Measurements from ENCODE around the gene OR2T29.
"Not testable (repeated sequence)": the region's sequence is repeated elsewhere in the genome, so short reads cannot be mapped to it uniquely, and the experiment has no call there.

OR2T29 gene

DNA sequence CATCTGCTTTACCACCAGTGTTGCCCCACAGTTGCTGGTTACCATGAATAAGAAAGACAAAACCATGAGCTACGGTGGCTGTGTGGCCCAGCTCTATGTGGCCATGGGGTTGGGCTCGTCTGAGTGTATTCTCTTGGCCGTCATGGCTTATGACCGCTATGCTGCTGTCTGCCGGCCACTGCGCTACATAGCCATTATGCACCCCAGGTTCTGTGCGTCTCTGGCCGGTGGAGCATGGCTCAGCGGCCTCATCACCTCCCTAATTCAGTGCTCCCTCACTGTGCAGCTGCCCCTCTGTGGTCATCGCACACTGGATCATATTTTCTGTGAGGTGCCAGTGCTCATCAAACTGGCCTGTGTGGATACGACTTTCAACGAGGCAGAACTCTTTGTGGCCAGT lies 40.7 kb downstream of the OR2T29 start:
- H3K27ac ChIP-seq, result no peak overlapping the region
- TF ChIP-seq ZFX (IDR thresholded peaks at IDR 0.05; ENCODE audit: borderline replicate concordance), result no peak
- TF ChIP-seq, protein P1, sequence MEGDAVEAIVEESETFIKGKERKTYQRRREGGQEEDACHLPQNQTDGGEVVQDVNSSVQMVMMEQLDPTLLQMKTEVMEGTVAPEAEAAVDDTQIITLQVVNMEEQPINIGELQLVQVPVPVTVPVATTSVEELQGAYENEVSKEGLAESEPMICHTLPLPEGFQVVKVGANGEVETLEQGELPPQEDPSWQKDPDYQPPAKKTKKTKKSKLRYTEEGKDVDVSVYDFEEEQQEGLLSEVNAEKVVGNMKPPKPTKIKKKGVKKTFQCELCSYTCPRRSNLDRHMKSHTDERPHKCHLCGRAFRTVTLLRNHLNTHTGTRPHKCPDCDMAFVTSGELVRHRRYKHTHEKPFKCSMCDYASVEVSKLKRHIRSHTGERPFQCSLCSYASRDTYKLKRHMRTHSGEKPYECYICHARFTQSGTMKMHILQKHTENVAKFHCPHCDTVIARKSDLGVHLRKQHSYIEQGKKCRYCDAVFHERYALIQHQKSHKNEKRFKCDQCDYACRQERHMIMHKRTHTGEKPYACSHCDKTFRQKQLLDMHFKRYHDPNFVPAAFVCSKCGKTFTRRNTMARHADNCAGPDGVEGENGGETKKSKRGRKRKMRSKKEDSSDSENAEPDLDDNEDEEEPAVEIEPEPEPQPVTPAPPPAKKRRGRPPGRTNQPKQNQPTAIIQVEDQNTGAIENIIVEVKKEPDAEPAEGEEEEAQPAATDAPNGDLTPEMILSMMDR (IDR thresholded peaks at IDR 0.05), result no peak

DNA sequence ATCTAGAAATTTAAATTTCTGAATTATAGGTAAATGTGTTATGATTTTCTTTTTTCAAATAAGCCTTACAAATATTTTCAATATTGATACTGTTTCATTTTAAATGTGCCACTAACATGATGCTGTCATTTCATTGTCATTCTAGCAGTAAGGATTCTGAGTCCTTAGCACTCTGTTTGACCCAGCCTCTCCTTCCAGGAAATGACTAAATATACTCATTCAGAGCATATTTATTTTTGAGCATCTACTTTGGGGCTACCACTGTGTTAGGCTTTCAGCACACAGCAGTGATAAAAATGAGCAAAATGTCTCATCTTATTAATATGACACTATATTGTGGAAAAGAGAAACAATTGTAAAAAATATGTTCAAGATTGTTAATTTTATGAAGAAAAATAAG lies 52.4 kb downstream of the OR2T29 start:
- not testable (repeated sequence) for H3K27ac ChIP-seq

DNA sequence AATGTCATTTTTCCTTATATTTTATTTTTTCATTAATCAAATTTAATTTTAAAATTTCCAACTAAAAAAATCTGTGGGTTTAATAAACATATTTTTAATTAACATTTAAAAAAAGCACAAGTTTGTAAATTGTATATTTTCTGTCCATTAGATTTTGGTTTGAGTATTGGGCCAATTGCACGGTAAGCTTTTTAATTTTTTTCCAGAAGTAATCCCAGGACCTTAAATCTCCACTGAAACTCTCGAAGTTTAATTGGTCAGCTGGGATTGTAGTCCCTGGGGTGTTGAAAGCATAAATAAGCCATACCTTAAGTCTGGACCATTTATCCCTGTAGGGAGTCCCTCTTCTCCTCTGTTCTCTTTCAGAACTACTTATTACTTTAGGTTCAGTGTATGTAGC lies 54.8 kb downstream of the OR2T29 start, which contains the start of gene OR2G6:
TSS of gene OR2G6 (plus strand) at position 301 of the 400 bp plus-strand sequence. CDS start 13,574 bp downstream, outside the sequence.
- H3K27ac ChIP-seq, result not testable (repeated sequence)
